ENCODE data around the gene ADA.
"Not testable (repeated sequence)": the region's sequence is repeated elsewhere in the genome, so short reads cannot be mapped to it uniquely, and the experiment has no call there.

ADA gene

DNA sequence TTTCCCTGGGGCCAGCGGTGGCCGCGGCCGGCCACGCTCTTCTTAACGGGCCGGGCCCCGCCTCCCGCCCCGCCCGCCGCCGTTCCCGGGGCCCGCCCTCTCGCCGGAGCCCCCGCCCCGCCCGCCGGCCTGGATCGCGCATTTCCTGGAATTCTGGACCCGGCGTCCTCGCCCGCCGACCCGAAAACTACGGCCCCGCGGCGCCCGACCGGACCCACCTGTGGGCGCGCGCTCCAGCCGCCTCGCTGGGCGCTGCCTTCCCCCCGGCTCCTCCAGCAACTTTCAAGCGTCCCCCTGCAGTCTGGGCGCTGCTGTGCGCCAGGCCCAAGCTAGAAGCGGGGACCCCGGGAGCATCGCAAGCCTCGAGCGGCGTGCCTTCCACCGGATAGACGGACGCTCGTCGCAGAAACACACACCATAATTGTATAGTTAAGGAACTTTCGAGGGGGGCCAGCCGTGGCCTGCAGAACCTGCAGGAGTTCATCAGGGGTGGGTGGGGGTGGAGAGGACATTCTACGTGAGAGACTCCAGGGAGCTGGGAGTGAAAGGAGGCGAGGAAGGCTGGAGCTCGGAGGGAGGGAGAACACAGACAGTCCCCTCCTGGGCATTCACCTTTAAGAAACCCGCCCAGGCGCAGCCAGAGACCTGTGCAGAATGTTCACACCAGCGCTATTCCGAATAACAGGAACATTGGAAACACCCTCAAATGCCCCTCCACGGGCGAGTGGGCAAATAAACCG is at the start of gene ADA:
Gene ADA (minus strand): TSS at position 16 of the 740 bp plus-strand sequence. CDS start 92 bp downstream, outside the sequence.
- DNase-seq (ENCODE audit: low read depth in 2 of 2), result no peak

DNA sequence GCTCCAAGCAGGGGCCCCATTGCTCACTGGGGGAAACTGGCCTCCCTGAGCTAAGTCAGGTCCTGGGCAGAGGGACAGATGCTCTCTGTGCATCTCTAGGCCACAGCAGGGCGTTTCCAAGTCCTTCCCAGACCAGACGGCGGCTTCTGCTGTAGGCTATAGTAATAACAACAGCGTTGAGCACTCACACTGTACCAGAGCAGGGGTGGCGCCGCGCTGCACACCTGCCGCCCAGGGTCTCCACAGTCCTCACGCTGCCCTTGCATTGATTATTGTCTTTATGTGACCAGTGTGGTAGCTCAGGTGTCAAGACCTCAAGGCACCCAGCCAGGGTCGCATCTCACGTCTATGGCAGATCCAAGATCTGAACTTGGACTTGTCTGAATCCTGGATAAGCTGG is 48.8 kb upstream of the ADA start:
- no peak for DNase-seq (ENCODE audit: low read depth in 2 of 2)

DNA sequence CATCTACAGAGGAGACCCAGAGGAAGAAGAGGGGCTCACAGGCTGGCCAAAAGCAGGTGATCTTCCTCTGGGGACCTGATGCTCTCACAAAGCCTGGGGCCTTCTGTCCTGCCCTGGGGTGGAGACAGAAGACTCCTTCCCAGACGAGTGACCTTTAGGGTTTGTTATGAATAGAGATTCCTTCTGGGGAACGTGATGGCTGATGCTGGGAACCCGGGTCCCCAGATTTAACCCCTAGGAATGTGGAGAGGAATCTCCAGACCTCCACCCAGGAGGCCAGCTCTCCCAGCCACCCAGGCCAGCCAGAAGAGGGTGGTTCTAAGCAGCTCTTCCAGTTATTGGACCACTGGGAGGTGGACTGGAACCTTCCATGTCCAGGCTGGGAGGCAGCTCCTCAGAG is 46.9 kb upstream of the ADA start:
- DNase-seq (ENCODE audit: low read depth in 2 of 2), result no peak

DNA sequence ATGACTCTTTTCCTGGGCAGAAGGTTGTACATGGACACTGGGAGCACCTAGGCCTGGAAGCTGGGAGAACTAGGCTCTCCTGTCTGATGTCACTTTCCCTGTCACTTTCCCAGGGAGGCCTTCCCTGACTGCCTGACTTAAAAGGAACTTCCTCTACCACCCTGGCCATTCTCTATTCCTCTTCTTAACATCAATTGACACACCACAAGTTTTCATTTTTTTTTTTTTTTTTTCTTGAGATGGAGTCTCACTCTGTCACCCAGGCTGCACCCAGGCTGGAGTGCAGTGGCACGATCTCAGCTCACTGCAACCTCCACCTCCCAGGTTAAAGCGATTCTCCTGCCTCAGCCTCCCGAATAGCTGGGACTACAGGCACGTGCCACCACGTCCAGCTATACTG is 45.5 kb upstream of the ADA start:
- not testable (repeated sequence) for DNase-seq (ENCODE audit: low read depth in 2 of 2)

DNA sequence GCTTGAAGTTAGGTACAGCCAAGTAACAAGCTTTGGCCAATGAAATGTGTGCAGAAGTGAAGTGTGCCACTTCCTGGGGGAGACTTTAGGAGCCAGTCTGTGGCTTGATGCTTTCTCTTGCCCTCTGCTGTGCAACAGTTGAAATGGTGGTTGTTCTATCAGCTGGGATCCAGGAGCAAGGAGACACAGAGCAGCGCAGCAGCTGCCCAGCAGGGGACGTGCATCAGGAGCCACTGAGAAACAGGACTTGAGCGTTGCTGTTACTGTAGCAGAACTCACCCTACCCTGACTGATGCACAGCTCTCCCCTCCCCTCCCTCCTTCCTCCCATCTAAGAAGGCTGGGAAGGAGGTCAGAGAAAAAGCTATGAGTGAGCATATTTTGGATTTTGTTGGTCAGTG is 44.8 kb upstream of the ADA start:
- no peak for DNase-seq (ENCODE audit: low read depth in 2 of 2)

DNA sequence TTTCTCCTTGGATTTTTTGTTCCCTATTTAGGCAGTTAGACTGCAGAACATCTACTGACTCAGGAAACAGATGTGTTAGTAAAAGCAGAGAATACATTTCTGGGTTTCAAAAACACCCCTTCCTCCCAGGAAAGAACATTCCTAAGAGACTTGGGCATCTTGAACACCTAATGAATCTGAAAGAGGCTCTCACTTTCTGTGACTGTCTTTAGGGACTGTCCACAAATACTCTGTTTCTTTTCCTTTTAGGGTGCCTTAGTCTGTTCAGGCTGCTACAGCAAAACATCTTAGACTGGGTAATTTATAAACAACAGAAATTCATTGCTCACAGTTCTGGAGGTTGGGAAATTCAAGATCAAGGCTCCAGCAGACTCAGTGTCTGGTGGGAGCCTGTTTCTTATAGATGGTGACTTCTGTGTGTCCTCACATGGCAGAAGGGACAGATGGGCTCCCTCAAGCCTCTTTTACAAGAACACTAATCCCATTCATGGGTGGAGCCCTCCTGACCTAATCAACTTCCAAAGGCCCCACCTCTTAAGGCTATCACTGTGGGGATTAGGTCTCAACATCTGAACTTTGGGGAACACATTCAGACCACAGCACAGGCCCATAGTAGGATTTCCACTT is 44.3 kb upstream of the ADA start:
- peak; percentile 71 for DNase-seq (ENCODE audit: low read depth in 2 of 2)

DNA sequence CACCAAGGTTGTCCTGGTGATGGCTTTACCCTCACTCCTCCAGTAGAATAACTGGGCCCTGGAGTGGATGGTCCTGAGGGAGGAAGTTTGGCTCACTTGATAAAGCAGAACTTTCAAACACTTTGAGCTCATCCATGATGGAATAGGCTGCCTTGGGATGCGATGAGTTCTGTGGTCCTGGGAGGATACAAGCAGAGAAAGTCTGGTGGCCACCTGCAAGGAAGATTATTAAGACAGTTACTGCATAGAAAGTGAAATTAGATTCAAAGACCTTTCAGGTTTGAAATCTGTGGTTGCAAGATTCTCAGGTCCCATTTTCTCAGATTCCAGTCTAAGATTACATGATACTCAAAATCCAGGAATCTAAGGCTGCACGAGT is 43.8 kb upstream of the ADA start:
- DNase-seq (ENCODE audit: low read depth in 2 of 2), result no peak

DNA sequence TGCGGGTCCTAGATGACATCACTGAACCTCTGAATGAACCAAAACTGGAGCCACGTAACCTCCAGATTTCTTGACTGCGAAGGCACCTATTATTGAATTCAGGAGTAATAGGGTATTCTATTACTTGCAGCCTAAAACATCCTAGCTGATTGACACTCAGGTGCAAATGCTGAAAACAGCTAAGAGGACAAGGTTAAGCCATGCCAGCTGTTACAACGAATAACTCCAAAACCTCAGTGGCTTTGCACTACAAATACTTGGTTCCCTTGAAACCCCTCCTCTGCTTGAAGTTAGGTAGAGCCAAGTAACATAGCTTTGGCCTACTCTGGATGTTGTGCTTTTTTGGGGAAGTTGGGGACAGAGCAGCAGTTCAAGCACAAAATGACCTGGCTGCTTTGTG is 42.7 kb upstream of the ADA start:
- DNase-seq (ENCODE audit: low read depth in 2 of 2), result no peak

DNA sequence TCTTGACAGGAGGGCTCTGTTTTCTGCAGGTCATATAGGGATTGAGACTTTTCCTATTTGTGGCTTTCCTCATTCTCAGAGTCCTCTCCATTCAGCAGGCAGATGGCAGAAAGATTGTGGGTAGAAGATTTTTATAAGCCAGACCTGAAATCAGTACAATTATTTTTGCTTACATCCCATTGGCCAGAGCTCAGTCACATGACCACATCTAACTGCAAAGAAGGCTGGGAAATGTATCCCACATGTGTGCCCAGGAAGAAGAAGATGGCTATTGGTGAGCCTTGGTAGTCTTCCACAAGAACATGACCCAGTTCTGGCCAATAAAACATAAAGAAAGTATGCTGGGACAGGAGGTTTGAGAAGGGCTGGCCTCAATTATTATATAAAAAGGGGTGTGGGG is 42.1 kb upstream of the ADA start:
- no peak for DNase-seq (ENCODE audit: low read depth in 2 of 2)

DNA sequence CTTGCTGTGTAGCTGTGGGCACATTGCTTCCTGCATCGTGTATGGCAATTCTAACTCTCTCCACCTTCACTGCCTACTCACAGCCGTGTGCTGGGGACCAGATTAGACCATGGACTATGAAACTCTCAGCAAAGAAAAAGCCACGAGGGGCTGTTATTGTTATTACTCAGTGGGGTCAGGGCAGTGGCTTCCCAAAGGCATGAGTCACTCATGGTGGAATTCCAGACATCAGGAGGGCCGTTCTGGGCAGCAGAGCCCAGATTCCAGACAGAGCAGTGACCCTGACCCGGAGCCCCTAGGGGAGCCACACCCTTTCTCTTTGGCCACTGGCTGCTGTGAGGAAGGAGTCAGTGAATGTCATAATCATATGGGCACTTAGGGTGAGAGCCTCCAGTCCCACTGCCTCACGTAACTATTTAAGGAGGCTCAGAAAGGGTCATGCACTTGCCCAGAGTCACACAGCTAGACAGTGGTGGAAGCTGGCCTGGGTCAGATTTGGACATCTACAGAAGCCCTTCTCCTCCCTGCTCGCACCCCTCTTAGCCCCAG is 41.5 kb upstream of the ADA start:
- DNase-seq (ENCODE audit: low read depth in 2 of 2), result peak; percentile 77 to 80

DNA sequence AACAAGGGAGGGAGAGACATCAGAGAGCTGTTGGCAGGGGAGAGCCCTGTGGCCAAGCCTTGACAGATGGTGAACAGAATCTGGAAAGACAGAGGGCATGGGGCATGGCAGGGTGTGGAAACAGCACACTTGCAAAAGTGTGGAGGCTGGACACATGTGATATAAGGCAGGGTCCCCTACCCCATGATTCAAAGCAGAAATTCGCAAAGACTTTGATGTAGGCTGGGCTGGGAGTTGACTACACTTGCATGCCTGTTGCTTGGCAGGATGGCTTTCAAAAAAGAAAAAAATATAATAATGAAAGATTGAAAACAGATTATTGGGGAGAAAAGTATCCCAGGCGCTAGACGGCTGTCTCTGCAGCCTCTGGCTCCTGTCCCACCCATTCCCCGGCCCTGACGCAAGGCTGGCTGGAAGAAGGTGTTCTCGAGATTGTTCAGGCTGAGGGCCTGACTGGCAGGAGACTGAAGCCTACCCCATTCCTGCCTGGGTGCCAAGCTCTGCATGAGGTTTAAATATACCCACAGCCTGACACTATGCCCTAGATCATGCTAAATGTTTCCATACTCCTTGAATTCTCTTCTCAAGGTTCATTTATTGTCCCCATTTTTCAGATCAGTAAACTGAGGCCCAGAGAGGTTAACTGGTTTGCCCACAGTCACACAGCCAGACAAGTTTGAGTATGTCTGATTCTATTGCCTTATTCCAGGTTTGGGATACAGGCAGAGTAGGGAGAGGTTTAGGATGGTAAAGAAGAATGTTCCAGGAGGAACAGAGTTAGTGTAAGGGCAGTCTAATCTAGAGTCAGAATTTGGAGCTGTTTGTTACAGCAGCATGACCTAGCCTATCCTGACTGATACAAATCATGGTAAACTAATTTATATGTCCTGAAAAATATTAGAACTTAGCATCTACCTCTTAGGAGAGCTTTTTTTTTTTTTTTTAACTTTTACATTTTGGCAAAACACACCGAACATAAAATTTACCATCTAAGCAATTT is 40.2 kb upstream of the ADA start:
- DNase-seq (ENCODE audit: low read depth in 2 of 2), result no peak

DNA sequence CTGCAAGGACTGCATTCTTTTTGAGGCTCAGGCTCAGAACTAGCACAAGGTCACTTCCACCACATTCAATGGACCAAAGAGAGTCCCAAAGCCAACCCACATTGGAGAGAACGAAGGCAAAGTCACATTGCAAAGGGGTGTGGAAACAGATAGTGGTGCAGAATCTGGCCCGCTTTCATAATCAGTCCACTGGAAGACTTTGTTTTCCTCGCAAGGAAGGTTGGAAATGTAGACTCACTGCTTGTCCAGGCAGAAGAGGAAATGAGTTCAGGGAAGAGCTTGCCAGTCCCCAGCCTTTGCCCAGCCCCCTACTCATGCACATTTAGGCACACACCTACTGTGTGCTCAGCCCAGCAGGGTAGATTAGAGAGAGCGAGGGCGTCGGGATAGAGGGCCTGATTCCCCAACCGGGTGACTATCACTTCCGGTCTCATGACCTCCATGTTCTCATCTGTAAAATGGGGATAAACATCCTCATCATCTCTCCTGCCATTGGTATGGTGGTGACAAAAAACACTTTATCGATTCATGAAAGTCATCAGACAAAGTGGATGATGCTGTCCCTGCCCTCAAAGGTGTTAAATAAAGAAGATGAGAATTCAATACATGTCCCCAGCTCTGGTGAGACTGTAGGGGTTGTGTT is 39.4 kb upstream of the ADA start:
- DNase-seq (ENCODE audit: low read depth in 2 of 2), result no peak

DNA sequence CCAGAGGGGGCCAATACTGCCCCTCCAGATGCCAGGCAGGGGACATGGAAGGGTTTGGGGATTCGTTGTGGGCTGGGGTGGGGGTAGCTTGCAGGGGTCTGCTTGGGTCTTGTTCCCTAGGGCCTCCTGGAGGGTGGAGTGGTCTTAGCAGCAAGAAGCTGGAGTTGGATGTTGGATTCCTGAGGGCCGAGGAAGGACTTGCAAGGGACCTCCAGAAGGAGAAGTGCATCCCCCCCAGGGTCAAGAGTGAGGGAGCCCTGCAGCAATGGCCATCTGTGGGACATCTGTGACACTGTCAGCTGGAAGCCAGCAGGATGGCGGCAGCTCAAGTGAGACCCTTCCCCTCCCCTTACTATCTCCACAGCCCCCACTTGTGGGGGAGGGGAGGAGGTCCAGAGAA is 38.3 kb upstream of the ADA start:
- DNase-seq (ENCODE audit: low read depth in 2 of 2), result no peak

DNA sequence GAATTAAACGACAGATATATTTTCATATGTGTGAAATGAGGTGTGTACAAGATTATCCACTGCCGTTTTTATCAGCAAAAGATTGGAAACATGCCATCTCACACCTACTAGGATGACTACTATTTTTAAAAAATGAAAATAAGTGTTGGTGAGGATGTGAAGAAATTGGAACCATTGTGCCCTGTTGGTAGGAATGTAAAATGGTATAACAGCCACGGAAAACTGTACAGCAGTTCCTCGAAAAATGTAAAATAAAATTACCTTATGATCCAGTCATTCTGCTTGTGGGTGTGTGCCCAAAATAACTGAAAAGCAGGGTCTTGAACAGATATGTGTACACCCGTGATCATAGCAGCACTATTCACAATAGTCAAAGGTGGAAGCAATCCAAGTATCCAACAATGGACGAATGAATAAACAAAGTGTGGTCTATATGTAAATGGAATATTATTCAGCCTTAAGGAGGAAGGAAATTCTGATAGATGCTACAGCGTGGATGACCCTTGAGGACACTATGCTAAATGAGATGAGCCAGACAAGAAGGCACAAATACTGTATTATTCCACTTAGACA is 36.6 kb upstream of the ADA start:
- DNase-seq (ENCODE audit: low read depth in 2 of 2), result no peak

DNA sequence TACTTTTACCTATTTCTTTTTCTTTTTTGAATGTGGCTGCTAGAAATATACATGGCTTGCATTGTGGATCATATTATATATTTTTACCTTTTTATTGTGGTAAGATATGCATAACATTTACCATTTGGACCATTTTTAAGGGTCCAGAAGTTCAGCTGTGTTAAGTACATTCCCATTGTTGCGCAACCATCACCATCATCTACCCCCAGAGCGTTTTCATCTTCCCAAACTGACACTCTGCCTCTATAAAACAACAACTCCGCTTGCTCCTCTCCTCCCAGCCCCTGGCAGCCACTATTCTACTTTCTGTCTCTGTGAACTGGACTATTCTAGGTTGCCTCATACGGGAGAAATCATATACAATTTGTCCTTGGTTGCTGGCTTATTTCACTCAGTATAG is 35.4 kb upstream of the ADA start:
- DNase-seq (ENCODE audit: low read depth in 2 of 2), result no peak

DNA sequence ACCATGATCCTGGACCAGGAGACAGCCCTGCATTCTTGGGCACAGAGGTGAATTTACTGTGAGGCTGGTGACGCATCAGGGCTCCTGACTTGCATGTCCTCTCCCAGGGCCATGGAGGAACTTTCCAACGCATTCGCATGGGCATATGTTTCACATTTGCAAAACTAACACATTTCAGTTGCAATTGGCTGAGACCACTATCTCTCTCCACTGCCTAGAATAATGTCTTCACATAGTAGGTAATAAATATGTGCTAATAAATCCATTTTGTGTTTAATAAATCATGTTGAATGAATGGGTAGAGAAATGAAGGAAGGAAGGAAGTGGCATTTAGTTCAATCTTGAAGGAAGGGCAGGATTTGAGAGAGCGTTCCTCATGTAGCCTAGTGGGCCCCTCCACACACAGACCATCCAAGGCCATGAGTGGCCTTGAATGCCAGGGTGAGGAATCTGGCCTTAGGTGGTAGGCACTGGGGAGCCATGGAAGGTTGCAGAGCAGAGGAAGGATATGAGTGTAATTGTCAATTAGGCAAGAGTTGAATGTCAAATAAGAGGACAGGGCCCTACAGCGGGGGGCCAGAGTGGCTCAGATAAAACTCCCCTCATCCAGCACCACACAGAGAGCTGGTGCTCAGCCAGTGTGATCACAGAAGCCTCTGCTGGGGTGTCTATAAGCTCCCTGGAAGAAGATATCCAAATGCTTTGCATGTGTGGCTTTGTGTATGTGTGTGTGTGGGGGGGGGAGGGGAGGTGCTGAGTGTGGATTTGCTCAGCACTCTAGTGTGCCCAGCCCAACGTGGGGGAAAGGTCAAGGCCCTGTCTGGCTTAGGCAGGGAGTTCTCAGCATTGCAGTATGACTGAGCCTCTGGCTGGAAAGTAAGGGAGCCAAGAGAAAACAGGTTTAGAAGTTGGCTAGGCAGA is 32.8 kb upstream of the ADA start:
- DNase-seq (ENCODE audit: low read depth in 2 of 2), result no peak

DNA sequence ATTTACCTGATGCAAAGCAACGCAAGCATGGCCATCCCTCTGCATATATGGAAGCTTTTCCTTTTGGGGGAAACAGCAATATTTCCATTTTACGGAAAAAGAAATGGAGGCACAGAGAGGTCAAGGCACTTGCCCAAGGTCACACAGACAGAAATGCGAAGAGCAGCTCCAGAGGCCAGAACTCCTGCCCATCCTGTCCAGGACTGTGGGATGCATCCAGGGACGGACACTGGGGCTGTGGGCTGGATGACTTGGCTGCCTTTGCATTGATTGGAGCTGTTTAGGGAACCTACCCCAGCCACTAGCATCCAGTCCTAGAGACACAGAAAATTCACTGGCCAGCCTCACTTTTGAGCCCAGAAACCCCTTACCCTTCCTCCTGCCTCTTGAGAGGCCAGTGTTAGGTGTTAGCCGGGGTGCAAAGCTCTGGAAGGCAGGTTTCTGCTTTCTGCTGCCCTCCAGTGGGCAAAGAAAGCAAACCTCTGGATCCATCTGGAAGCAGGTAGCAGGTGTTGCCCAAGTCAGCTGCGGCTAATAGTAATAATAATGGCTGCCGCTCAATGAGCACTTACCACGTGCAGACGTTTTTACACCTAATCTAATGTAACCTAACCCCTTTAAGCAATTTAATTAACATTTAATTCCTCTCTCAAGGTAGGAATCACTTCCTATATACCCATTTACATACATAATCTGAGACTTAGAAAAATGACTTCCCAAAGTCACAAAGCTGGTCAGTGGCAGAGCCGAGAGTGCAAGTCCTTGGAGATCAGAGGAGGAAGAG is 32.0 kb upstream of the ADA start:
- DNase-seq (ENCODE audit: low read depth in 2 of 2), result no peak

DNA sequence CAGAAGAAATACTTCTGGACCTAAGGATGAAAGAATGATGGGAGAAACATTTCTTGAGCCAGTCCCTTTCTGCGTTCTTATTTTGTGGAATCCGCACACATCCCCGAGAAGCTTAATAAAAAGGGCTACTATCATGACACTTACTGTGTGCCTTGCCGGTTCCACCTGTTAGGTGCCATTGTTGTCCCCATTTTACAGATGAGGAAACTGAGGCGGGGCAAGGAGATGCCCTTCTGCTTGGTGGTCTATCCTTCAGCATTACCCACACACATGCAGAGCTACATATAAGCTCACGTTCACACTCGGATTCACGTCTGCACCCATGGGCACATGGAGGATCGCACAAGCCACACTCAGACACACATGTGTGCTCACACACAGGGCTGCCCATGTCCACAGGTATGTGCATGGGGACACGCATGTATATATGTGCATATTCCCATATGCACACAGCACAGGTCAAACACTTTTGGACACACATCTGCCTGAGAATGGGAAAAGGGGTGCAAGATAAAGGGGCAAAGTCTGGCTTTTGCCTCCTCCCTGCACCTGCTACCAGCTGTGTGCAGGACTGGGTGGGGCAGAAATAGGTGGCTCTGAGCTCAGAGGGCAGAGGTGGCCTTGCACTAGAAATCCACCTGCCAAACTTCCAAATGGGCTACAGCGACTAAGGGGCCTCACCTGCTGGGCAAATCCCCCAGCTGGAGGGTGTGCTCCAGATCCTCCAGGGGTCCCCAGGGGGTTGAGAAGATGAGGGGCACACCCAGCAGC is 30.5 kb upstream of the ADA start:
- DNase-seq (ENCODE audit: low read depth in 2 of 2), result no peak
